Right ventricle myocardium superior (tissue), 1 donor: ENCODE results near the gene GRN. TPM values are rescaled to one million over a fixed set of nuclear protein-coding genes. Genes with fewer than 3 reads are reported as not detected.

Experiments used
- ATAC-seq: fragments of 200-7000 bp; cut with Tn5 transposase; one replicate; pipeline ENCODE4 v1.9.1; 2020; ENCODE audit warnings: mild to moderate bottlenecking; ENCODE audit not compliant: poor library complexity
- DNase-seq: peaks from one replicate; pipeline ENCODE4 v3.0.0-alpha.2; 2020
- intact Hi-C: fragments of 100-400 bp; cut with DNase I; formaldehyde crosslinking; loops from one replicate; pipeline ENCODE4 v1.11.2; 2022
- total RNA-seq: library from RNA; stranded (reverse); fragmentation: NEBNext Ultra II Directional; extraction: Animal tissue kit (Norgen Biotek cat#: 25700); gene quantifications from one replicate; pipeline ENCODE4 v1.2.1, GENCODE V29; 2021
- donor health status: DM: no; HTN: yes; CAD: no; lungs with severe emphysema.

GRN gene
- total RNA-seq, 1 donor from 2014 or later, result 135 TPM

DNA sequence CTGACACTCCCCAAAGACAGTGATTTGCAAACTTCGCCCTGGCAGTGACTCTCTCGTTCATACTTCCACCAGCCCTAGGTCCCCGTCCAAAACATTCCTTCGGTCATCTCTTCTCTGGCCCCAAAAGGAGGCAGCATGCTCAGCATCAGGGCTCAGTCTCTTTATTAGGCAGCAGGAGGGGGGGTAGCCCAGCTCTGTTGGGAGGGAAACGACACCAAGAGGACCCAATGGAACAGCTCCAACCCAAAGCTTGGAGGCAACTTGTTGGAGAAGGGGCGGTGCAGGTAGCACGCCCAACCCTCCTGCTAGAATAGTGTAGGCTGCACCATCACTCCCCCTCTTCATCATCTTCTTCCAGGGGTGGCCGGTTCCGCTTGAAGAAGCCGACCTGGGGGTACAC is 26.9 kb downstream of the GRN start:
- no peak for ATAC-seq
- intact Hi-C loops, result no loop called here
- no peak for DNase-seq

DNA sequence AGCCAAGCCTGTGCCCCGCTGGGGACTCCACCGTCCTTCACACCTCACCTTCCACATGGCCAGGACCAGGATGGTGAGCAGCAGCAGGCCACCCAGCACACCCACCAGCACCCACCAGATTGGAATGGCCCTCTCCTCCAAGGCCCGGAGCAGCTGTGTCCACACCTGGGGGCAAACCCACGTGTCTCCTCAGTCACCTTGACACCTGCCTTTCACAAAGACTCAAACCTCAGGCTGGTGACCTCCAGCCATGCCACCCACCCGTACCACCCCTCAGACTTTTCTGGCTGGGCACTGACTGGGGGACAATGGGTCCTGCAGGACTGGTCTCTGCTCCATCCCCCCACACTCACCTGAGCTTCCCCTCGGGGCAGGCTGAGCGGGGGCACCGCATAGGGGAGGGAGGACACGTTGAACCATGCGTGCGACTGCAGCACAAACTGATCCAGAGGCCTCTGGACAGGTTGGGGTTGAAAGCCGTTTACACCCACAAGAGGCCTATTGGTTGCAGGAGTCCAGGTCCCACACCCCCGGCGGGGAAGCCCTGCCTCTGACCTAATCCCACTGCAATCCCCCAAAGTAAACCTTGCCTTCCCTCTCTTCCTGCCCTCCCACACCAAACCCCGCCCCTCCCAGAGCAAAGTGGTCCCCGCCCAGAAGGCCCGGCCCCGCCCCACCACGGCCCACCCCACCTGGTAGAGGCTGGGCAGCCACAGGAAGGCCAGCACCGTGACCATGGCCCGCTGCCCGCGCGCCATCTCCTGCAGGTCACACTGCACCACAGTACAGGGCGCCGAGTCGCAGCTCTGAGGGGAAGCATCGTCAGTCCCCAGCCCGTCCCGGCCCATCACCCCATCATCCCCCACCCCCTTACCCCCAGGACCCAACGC is 29.4 kb downstream of the GRN start:
- intact Hi-C loops, result no loop called here
- no peak for DNase-seq
- peak; percentile 20 for ATAC-seq

DNA sequence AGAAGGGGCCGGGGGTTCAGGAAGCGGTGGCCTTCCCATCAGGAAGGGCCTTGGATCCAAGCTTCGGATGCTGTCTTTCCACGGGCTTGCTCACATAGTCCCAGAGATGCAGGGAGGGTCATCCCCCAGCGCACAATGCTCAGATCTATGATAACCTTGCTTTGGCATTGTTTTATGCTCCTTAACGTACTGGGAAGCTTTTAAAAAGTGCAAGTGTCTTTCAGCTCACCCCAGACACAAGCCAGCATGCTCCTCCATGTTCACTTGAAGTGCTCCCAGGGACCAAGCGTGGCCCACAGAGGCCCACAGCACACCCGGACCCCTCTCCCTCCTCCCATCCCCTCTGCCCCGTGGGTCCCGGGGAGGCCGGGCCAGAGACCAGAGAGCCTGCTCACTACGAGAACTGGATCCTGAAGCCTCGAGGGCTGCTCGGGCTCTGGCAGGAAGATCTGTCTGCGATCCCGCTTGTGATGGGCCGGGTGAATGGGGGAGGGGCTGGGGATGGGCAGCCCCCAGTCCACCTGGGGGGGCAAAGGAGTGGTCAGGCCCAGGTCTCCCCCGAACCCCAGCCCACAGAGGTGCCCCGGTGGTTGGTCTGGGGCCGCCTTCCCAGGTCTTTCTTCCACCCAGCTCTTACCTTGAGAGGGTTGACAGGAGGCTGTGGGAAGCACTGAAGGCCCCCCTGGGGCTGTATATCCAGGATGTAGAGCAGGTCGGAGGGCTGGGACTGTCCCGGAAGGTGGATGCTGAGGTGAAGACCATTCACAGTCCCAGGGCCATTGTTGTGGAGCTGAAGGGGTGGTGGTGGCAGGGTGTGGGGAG is 30.3 kb downstream of the GRN start:
- ATAC-seq, result peak; percentile 21
- intact Hi-C loops, result no loop called here
- DNase-seq, result no peak

DNA sequence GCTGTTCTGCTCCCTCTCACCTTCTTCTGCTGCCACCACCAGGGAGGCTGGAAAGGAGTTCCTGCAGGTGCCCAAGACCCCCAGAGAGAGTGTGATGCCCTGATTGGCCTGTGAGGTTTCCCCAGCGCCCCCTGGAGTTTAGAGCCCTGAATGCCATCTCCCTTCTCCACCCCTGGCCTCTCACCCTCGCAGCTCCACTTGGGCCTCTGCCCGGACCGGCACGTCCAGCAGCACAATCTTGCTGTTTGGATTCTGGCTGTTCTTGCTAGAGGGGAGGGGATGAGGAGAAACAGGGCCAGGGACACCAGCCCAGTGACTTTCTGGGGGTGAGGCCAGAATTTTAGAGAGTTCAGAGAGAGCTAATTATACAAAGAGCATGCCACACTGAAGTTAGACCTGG is 31.0 kb downstream of the GRN start:
- DNase-seq (peak; percentile 81), ATAC-seq (peak; percentile 86)
- intact Hi-C loops, result no loop called here

DNA sequence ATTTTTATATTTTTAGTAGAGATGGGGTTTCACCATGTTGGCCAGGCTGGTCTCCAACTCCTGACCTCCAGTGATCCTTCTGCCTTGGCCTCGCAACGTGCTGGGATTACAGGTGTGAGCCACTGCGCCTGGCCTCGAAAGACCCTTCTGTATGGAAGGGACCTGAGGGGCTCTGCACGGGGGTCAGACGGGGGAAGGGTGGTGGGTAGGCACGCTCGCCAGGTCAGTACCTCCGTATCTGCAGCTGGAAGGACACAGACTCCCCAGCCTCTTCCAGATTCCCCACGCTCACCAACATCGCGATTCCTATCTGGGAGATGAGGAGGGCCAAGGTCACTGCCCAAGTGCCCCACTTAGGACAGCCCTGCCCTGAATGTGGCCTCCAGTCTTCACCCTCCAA is 31.7 kb downstream of the GRN start:
- intact Hi-C loops, result no loop called here
- ATAC-seq (no peak), DNase-seq (no peak)

DNA sequence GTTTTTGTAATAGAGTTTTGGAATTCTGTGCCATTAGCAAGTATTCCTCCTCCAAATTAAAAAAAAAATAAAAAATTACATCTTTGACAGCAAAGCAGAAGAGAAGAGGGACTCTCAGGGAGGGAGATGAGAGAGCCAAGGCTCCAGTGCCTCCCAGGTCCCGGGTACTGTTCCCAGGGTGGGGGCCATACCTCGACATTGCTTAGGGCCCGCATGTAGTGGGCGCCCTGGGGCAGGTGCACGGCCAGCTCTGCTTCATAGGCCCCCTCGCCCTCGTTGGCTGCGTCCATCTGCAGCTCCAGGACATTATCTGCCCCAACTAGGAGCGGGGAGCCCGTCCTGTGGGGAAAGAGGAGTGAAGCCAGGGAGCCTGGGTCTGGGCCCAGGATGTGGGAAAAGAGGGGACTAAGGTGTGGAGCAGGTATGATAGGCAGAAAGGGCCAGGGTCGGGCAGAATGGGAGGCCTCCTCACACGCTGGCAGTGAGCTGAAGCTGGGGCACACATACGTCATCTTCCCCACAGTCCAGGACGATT is 33.1 kb downstream of the GRN start:
- intact Hi-C loops, result no loop called here
- DNase-seq, result no peak
- ATAC-seq, result no peak

DNA sequence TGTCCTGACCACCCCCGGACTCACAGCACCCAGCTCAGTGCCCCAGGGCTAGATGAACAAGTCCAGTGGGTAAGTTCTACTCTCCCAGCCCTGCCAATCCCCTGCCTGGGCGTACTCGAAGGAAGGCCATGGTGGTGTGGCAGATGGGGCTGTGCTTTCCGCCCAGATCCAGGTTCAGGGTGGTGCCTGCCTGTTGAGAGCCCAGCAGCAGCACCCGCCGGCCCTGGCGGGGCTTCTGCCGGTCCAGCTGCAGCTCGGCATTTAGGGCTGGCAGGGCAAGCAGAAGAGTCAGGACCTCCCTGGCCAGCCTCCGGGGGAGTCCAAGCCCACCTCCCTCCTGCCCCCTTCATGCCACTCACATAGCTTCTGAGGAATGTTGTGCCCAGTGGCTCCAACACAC is 34.8 kb downstream of the GRN start:
- intact Hi-C loops, result no loop called here
- no peak for ATAC-seq
- no peak for DNase-seq

DNA sequence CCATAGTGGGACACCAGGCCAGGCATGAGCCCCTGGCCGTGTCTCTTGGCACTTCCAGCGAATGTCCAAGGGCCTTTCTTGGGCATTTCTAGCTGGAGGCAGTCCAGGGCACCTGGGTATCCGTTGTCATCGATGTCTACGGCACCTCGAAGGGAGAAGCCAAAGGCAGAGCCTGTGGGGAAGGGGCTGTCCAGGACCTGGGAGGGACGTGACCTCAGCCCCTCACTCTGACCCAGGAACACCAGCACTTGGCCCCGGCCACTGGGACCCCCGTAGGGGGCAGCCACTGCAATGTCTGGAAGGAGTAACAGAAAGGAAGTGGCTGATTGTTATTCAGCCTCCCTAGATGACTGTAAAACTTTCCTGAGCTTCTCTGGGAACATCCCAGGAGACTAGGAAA is 35.7 kb downstream of the GRN start:
- DNase-seq (no peak), ATAC-seq (no peak)
- intact Hi-C loops, result no loop called here

DNA sequence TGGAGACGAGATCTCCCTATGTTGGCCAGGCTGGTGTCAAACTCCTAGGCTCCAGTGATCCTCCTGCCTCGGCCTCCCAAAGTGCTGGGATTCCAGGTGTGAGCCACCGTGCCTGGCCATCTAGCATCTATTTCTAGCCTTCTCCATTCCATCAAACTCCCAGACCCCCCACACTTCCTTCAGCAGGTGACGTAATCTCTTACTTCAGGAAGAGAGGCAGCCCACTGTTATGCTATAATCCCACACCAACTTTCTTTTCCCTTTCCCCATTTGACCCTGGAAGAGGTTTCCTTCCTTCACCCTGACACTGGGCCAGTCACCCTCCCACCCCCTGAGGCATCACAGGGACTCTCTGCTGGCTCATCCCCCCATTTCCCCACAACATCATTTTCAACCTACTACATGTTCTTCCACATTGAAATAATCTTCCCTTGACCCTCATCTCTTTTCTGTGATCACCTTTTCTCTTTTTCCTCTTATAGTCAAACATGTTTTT is 36.8 kb downstream of the GRN start:
- DNase-seq (no peak), ATAC-seq (no peak)
- intact Hi-C loops, result no loop called here

DNA sequence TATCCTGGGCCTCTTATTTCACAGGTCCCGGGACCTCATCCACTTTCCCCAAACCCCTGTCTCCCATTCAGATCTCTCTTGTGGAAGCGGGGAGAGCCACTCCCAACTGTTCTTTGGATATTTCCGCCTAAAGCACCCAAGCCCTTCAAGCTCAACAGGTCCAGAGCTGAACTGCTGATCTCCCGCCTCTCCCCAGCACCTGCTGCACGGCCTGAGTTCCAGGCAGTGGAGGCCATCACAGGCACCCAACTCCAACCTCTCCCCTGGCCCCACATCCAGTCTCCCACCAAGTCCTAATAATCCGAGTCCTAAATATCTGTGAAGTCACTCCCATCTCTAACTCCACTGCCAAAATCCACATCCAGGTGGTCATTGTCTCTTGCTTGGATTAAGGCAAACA is 37.8 kb downstream of the GRN start:
- no peak for ATAC-seq
- DNase-seq, result no peak
- intact Hi-C loops, result no loop called here

DNA sequence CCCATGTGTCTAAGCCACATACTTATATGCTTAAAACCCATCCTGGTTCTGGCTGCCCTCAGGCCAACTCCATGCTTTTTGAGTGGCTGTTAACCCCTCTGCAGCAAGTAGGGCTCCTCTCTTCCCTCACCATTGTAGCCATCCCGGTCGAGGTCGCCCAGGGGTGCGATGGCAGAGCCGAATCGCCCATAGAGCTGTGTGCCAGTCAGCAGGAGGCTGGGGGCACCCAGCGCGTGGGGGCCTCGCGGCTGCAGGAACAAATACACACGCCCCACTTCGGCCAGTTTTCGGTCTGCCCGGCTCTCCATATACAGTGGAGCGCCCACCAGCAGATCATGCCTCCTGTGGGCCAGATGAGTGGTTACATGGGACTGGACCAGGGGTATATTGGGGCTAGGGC is 38.3 kb downstream of the GRN start:
- intact Hi-C loops, result no loop called here
- no peak for DNase-seq
- no peak for ATAC-seq

DNA sequence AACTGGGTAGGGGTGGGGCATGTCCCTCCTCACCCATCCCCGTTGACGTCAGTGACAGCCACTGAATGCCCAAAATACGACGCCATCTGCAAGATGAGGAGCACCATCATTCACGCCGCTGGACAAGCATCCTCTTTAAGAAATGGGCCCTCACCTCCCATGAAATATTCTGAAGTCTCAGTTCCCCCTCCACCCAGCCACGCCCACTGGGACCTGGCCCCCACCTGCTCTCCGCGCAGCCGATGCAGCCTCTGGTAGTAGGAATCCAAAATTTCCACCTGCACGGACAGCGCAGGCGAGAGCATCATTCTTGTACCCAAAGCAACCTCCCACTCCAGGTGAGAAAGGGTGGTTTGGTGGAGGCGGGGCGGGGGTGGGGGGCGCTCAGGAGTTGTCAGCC is 38.8 kb downstream of the GRN start:
- DNase-seq (no peak), ATAC-seq (no peak)
- intact Hi-C loops, result no loop called here

DNA sequence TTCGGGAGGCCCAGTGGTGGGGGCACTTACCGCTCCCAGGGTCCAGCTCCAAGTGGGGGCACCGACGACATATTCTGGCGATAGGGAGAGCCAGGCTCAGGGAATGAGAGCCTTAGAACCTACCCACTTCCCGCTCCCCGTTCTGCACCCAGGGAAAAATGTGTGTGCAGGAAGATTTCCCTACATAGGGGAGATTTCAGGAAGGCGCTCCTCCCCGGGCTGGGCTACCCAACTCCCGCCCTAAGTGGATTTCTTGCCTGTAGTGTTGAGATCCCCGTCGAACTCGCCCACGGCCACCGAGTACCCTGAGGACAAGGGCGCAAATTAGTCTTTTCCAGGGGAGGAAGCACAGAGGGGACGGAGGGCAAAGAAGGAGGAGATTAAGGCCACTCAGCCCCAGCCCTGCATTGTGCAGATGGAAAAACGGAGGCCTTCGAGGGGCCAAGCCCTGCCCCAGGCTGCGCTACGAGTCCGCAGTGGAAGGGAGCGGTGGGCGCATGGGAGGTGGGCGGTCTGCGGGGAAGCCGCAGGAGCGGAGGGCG is 39.2 kb downstream of the GRN start:
- DNase-seq, result no peak
- ATAC-seq, result no peak
- intact Hi-C loops, result no loop called here

DNA sequence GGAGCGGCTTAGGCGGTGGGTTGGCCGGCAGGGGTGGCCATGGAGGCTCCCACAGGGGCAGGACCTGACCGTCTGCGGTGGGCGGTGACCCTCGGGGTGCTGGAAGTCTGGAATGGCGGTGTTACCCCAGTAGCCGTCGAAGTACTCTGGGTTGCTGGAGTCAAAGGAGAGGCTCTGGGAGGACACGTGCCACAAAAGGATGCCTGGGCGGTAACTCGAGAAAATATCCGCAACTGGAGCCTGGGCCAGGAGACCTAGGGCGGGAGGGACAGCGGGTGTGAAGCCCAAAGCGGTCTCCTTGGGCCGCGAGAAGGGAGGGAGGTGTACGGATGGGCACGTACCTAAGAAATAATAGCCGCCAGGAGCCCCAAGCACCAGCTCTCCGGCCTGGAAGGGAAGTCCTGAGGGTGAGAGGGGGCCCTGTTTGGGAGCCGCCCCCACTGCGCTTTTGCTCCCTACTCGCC is 39.8 kb downstream of the GRN start:
- intact Hi-C loops, result no loop called here
- ATAC-seq (peak; percentile 23), DNase-seq (no peak)

DNA sequence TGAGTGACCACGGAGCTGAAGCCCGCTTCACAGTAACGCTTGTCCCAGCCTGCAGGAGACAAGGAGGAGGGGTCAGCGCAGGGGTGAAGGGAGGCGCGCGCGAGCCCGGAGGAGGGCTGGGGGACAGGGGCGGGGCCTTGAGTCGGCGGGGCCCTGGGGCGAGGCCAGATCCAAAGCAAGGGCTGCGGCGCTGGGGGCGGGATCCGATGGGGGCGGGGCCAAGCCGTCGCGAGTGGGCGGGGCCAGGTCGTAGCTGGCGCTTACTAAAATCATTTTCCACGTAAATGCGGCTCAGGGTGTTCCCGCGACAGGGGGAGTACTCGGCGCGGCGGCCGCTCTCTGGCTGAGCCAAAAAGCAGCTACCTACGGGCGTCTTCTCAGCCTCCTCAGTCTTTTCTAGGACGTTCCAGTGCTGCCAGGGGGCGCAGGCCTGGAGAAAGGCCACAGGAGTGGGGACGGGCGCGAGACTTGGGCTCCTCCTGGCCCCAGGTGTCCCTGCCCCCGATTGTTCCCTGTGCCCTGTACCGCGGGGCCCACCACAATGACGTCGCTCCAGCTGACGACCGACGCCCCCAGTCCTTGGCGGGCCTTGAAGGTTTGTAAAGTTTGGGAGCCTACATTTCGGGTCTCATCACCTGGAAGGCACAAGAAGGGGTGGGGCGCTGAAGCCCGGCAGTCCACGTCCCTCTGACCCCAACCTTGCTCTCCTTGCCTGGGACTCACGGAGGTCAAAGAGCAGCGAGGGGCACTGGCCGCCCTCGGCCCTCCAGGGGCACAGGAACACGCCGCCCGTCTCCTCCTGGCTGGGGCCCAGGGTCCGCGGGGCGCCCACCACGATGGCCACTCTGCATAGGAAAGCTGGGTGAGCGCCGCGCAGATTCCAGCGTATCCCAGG is 40.4 kb downstream of the GRN start:
- ATAC-seq, result peak; percentile 94
- intact Hi-C loops, result no loop called here
- peak; percentile 87 for DNase-seq

DNA sequence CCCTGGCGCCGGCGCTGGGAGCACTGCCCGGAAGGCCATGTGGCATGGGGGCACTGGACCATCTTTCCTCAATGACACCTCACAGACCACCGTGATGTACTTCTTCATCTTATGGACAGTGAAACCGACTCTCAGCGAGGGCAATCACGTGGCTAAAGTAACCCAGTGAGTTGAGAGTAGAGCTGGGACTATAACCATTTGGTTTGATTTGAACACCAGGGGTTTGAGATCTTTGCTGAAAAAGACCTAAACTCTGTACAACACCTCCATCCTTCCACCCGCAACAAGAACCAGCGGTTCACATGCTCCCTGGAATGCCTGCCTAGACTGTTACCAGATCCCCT is 41.1 kb downstream of the GRN start:
- no peak for ATAC-seq
- intact Hi-C loops, result no loop called here

DNA sequence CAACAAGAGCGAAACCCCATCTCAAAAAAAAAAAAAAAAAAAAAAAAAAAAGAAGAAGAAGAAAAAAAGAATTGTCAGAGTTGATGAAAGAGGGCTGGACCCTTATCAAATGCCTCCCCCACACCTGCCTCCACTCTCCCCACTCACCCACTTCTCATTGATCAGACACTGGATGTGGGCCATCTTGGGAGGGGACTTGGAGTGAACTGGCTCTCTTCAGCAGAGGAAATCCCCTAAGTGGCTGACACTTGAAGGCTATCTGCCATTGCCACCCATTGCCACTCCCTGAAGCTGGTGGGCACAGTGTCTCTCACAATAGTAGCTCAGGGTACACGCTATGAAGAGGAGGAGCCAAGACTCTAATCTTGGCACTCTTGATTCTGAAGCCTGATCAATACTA is 42.7 kb downstream of the GRN start:
- ATAC-seq (no peak), DNase-seq (no peak)
- intact Hi-C loops, result no loop called here

More for the DNA sequence above, 41.1 kb downstream of the GRN start:
- no peak for DNase-seq

DNA sequence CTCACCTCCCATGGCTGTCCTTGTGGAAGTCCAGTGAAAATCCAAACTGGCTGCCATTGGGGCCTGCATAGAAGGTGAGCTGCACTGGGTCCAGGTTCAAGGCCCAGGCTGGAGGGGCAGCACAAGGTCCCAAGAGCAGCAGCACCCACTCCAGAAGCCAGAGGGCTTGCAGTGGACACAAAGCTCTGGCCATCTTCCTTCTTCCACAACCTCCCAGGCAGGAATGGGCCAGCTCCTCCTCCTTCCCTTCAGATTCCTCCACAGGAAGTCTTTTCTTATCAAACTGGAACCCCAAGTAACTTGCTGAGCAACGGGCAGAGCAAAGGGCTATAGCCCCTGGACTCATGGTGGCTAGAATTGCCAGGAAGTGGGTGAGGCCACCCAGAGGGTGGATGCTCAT is 44.2 kb downstream of the GRN start, which contains the start of gene ITGA2B:
Gene ITGA2B, minus strand, starts transcription at position 369 of the 400 bp plus-strand sequence. Its CDS starts 176 bp downstream, at position 193.
- DNase-seq (no peak), ATAC-seq (no peak)
- intact Hi-C loops, result no loop called here
